ENCODE data around the gene HMGCL. TPM values are rescaled to one million over a fixed set of nuclear protein-coding genes. Genes with fewer than 3 reads are reported as not detected.
"Not testable (repeated sequence)": the region's sequence is repeated elsewhere in the genome, so short reads cannot be mapped to it uniquely, and the experiment has no call there.

The HMGCL gene
- total RNA-seq, 2 donors from 2014 or later = 44.1 to 47.4 TPM

- no peaks in the 10 kb centered on the region for H3K27me3 Mint-ChIP-seq (ENCODE audit: low read depth)
- H3K27ac Mint-ChIP-seq = no peak overlapping the region
- H3K4me3 Mint-ChIP-seq = no peak overlapping the region
- DNase-seq (no peak), ATAC-seq (replicated peaks in 1 of 2) (no peak)
- H3K36me3 Mint-ChIP-seq (ENCODE audit: insufficient read depth in 2 of 2) = peaks cover 6 to 23% of the 10 kb centered on the region in 2 donors
- H3K9me3 Mint-ChIP-seq = peaks cover 0 to 2% of the 10 kb centered on the region in 2 donors
- H3K4me1 Mint-ChIP-seq (ENCODE audit: low read depth) = no peaks in the 10 kb centered on the region
Measured at GRCh38 chr1:23848673-23849616, 23.7 kb upstream of the HMGCL start.

- ATAC-seq (replicated peaks in 1 of 2); H3K9me3 Mint-ChIP-seq: not testable (repeated sequence)
- peaks cover 6 to 21% of the 10 kb centered on the region in 2 donors for H3K36me3 Mint-ChIP-seq (ENCODE audit: insufficient read depth in 2 of 2)
Measured at GRCh38 chr1:23847482-23848095, 22.4 kb upstream of the HMGCL start.

GRCh38 chr1:23845163-23845562 lies 19.9 kb upstream of the HMGCL start:
- no peaks in the 10 kb centered on the region for H3K4me1 Mint-ChIP-seq (ENCODE audit: low read depth)
- DNase-seq = no peak
- no peaks in the 10 kb centered on the region for H3K27me3 Mint-ChIP-seq (ENCODE audit: low read depth)
- ATAC-seq (replicated peaks in 1 of 2) = no peak
- H3K27ac Mint-ChIP-seq = no peak overlapping the region
- H3K36me3 Mint-ChIP-seq (ENCODE audit: insufficient read depth in 2 of 2) = peaks cover 6 to 21% of the 10 kb centered on the region in 2 donors
- peaks cover 0 to 2% of the 10 kb centered on the region in 2 donors for H3K9me3 Mint-ChIP-seq
- no peak overlapping the region for H3K4me3 Mint-ChIP-seq

More at GRCh38 chr1:23847482-23848095, 22.4 kb upstream of the HMGCL start:
- not testable (repeated sequence) for H3K27ac Mint-ChIP-seq; H3K4me1 Mint-ChIP-seq (ENCODE audit: low read depth); H3K4me3 Mint-ChIP-seq; DNase-seq; H3K27me3 Mint-ChIP-seq (ENCODE audit: low read depth)

GRCh38 chr1:23843644-23844043 lies 18.4 kb upstream of the HMGCL start:
- Mint-ChIP-seq H3K4me1 (ENCODE audit: low read depth) (peaks cover under 1% of the 10 kb centered on the region), H3K36me3 (ENCODE audit: insufficient read depth in 2 of 2) (peaks cover 5 to 17% of the 10 kb centered on the region in 2 donors), H3K9me3 (peaks cover 0 to 2% of the 10 kb centered on the region in 2 donors), H3K27me3 (ENCODE audit: low read depth) (no peaks in the 10 kb centered on the region), H3K27ac (no peak overlapping the region), H3K4me3 (no peak overlapping the region)
- no peak for DNase-seq
- no peak for ATAC-seq (replicated peaks in 1 of 2)

- no peaks in the 10 kb centered on the region for H3K9me3 Mint-ChIP-seq
- peak overlapping the region; percentile 75 to 84 for H3K4me3 Mint-ChIP-seq
- no peak overlapping the region for H3K27ac Mint-ChIP-seq
- peaks cover 5% of the 10 kb centered on the region for H3K27me3 Mint-ChIP-seq (ENCODE audit: low read depth)
- H3K36me3 Mint-ChIP-seq (ENCODE audit: insufficient read depth in 2 of 2) = no peaks in the 10 kb centered on the region
- peaks cover 13% of the 10 kb centered on the region for H3K4me1 Mint-ChIP-seq (ENCODE audit: low read depth)
- DNase-seq (peak; percentile 80 to 83), ATAC-seq (replicated peaks in 1 of 2) (peak; percentile 99 to 100)
Measured at GRCh38 chr1:23838401-23838866, 13.2 kb upstream of the HMGCL start.

- Mint-ChIP-seq H3K36me3 (ENCODE audit: insufficient read depth in 2 of 2) (no peaks in the 10 kb centered on the region), H3K4me3 (peak overlapping the region; percentile 75 to 84)
- peak in 1 of 2 donors; percentile 12 for ATAC-seq (replicated peaks in 1 of 2)
Measured at GRCh38 chr1:23837908-23838307, 12.7 kb upstream of the HMGCL start.

GRCh38 chr1:23836037-23836436 lies 10.8 kb upstream of the HMGCL start:
- Mint-ChIP-seq H3K4me1 (ENCODE audit: low read depth) (peaks cover 13% of the 10 kb centered on the region), H3K27ac (no peak overlapping the region), H3K27me3 (ENCODE audit: low read depth) (peaks cover 5% of the 10 kb centered on the region), H3K9me3 (no peaks in the 10 kb centered on the region), H3K36me3 (ENCODE audit: insufficient read depth in 2 of 2) (no peaks in the 10 kb centered on the region), H3K4me3 (no peak overlapping the region)
- no peak for ATAC-seq (replicated peaks in 1 of 2)
- DNase-seq = no peak

More at GRCh38 chr1:23837908-23838307, 12.7 kb upstream of the HMGCL start:
- Mint-ChIP-seq H3K9me3 (no peaks in the 10 kb centered on the region), H3K27me3 (ENCODE audit: low read depth) (peaks cover 5% of the 10 kb centered on the region), H3K4me1 (ENCODE audit: low read depth) (peaks cover 13% of the 10 kb centered on the region), H3K27ac (no peak overlapping the region)
- DNase-seq = peak in 1 of 2 donors; percentile 2

GRCh38 chr1:23834156-23834555 lies 8.9 kb upstream of the HMGCL start:
- peaks cover 13% of the 10 kb centered on the region for H3K4me1 Mint-ChIP-seq (ENCODE audit: low read depth)
- DNase-seq; H3K27ac Mint-ChIP-seq; H3K4me3 Mint-ChIP-seq; H3K36me3 Mint-ChIP-seq (ENCODE audit: insufficient read depth in 2 of 2); ATAC-seq (replicated peaks in 1 of 2); H3K9me3 Mint-ChIP-seq; H3K27me3 Mint-ChIP-seq (ENCODE audit: low read depth): not testable (repeated sequence)

GRCh38 chr1:23827717-23828116 lies 2.5 kb upstream of the HMGCL start:
- Mint-ChIP-seq H3K36me3 (ENCODE audit: insufficient read depth in 2 of 2) (peaks cover 0 to 3% of the 10 kb centered on the region in 2 donors), H3K4me1 (ENCODE audit: low read depth) (peaks cover 27% of the 10 kb centered on the region), H3K4me3 (no peak overlapping the region), H3K9me3 (no peaks in the 10 kb centered on the region), H3K27ac (no peak overlapping the region), H3K27me3 (ENCODE audit: low read depth) (no peaks in the 10 kb centered on the region)
- ATAC-seq (replicated peaks in 1 of 2) = no peak
- no peak for DNase-seq

GRCh38 chr1:23826590-23826989 lies 1.4 kb upstream of the HMGCL start:
- not testable (repeated sequence) for H3K27me3 Mint-ChIP-seq (ENCODE audit: low read depth); DNase-seq; H3K36me3 Mint-ChIP-seq (ENCODE audit: insufficient read depth in 2 of 2); H3K27ac Mint-ChIP-seq; H3K9me3 Mint-ChIP-seq; ATAC-seq (replicated peaks in 1 of 2)
- peaks cover 27% of the 10 kb centered on the region for H3K4me1 Mint-ChIP-seq (ENCODE audit: low read depth)
- peak overlapping the region; percentile 95 to 97 for H3K4me3 Mint-ChIP-seq

- no peaks in the 10 kb centered on the region for H3K9me3 Mint-ChIP-seq
- H3K27ac Mint-ChIP-seq = peak overlapping the region; percentile 96
- H3K4me1 Mint-ChIP-seq (ENCODE audit: low read depth) = peaks cover 27% of the 10 kb centered on the region
- H3K4me3 Mint-ChIP-seq = peak overlapping the region; percentile 95 to 97
- peak; percentile 58 to 68 for ATAC-seq (replicated peaks in 1 of 2)
- peaks cover 0 to 3% of the 10 kb centered on the region in 2 donors for H3K36me3 Mint-ChIP-seq (ENCODE audit: insufficient read depth in 2 of 2)
- no peaks in the 10 kb centered on the region for H3K27me3 Mint-ChIP-seq (ENCODE audit: low read depth)
- peak in 1 of 2 donors; percentile 13 for DNase-seq
Measured at GRCh38 chr1:23825762-23826522, 713 bp upstream of the HMGCL start.

- no peaks in the 10 kb centered on the region for H3K27me3 Mint-ChIP-seq (ENCODE audit: low read depth)
- no peak for ATAC-seq (replicated peaks in 1 of 2)
- H3K36me3 Mint-ChIP-seq (ENCODE audit: insufficient read depth in 2 of 2) = peaks cover 0 to 7% of the 10 kb centered on the region in 2 donors
- H3K4me3 Mint-ChIP-seq = peak overlapping the region; percentile 95 to 97
- no peaks in the 10 kb centered on the region for H3K9me3 Mint-ChIP-seq
- DNase-seq = no peak
- H3K27ac Mint-ChIP-seq = peak overlapping the region; percentile 96
- peaks cover 27% of the 10 kb centered on the region for H3K4me1 Mint-ChIP-seq (ENCODE audit: low read depth)
Measured at GRCh38 chr1:23824711-23825075, 536 bp downstream of the HMGCL start.
